ENCODE results near the gene TMEM9B. TPM values are rescaled to one million over a fixed set of nuclear protein-coding genes. Genes with fewer than 3 reads are reported as not detected.

Gene TMEM9B
- total RNA-seq, 1 experiment from 2014 or later: 13.6 TPM

GRCh38 chr11:8962841-8963240, 1.4 kb downstream of the TMEM9B start:
- no peak overlapping the region for H3K9ac ChIP-seq (ENCODE audit: extremely low read depth, insufficient read length, low read length)
- no peak for TF ChIP-seq CTCF (conservative IDR thresholded peaks at IDR 0.05)

More at GRCh38 chr11:8962841-8963240, 1.4 kb downstream of the TMEM9B start:
- Histone ChIP-seq H2BK15ac (ENCODE audit: low read depth, low read length) (no peak overlapping the region), H3K4me1 (ENCODE audit: insufficient read depth, low read length) (no peaks in the 10 kb centered on the region), H3K18ac (ENCODE audit: insufficient read length, low read depth, low read length) (no peak overlapping the region), H3K79me1 (ENCODE audit: insufficient read depth, low read depth, low read length, poor library complexity, severe bottlenecking) (no peaks in the 10 kb centered on the region), H3K23me2 (ENCODE audit: insufficient read length, low read depth, low read length, poor library complexity, severe bottlenecking) (peaks cover 7% of the 10 kb centered on the region), H2BK5ac (ENCODE audit: insufficient read length, low read length) (no peak overlapping the region), H3K56ac (ENCODE audit: insufficient read length, low read depth, low read length) (no peak overlapping the region), H3K14ac (ENCODE audit: insufficient read depth, low read length) (no peak overlapping the region), H2BK120ac (ENCODE audit: low read depth, low read length, poor library complexity, severe bottlenecking) (no peak overlapping the region), H3K79me2 (ENCODE audit: insufficient read depth, low read length) (0 out of 2 replicates have a peak, but pooled peaks cover 1% of the 10 kb centered on the region), H3K4ac (ENCODE audit: low read depth, low read length) (no peak overlapping the region), H3T11ph (ENCODE audit: low read length) (no peak overlapping the region), H3K9me3 (ENCODE audit: control insufficient read depth, low read depth, low read length) (no peaks in the 10 kb centered on the region), H4K5ac (ENCODE audit: insufficient read length, low read depth, low read length) (no peak overlapping the region), H4K8ac (replicated peaks; ENCODE audit: insufficient read length, low read depth, low read length) (no peak overlapping the region), H3K27me3 (ENCODE audit: insufficient read depth, low read length) (no peaks in the 10 kb centered on the region), H3K4me2 (ENCODE audit: insufficient read depth, insufficient read length, low read length) (no peak overlapping the region), H4K91ac (ENCODE audit: insufficient read length, low read depth, low read length) (no peak overlapping the region), H2BK12ac (ENCODE audit: insufficient read length, low read depth, low read length) (no peak overlapping the region), H3K23ac (ENCODE audit: insufficient read length, low read depth, low read length) (no peak overlapping the region), H2AFZ (ENCODE audit: low read length) (no peak overlapping the region), H3K27ac (ENCODE audit: insufficient read length, low read depth, low read length) (no peak overlapping the region), H2BK20ac (ENCODE audit: low read depth, low read length, poor library complexity, severe bottlenecking) (no peak overlapping the region), H4K20me1 (ENCODE audit: control insufficient read depth, insufficient read depth, insufficient read length) (no peaks in the 10 kb centered on the region), H2AK5ac (ENCODE audit: insufficient read length, low read length) (no peak overlapping the region)
- DNase-seq: no peak
- Mint-ChIP-seq H3K36me3 (ENCODE audit: insufficient read depth in 1 of 3, low read depth in 3 of 3) (no peaks in the 10 kb centered on the region), H3K27me3 (ENCODE audit: low read depth) (no peaks in the 10 kb centered on the region), H3K4me3 (peak overlapping the region; percentile 56 to 92), H3K27ac (no peak overlapping the region), H3K4me1 (peaks cover 13 to 16% of the 10 kb centered on the region in 2 experiments), H3K9me3 (peaks cover 0 to 2% of the 10 kb centered on the region in 2 experiments; a peak in 1 of 5 replicates)
- no CpG with 5 or more reads among the region's 2 CpGs for WGBS (ENCODE audit: extremely low coverage, insufficient read length, low lambda C conversion rate)

All from H9 (cell line).